H9 (cell line): ENCODE measurements around the gene CYB5B. TPM values are rescaled to one million over a fixed set of nuclear protein-coding genes. Genes with fewer than 3 reads are reported as not detected.

ENCODE experiments used
- DNase-seq: peaks from one replicate; pipeline ENCODE4 v3.0.0-alpha.2; 2017
- H2AFZ ChIP-seq: one replicate; pipeline ENCODE4 v1.6.1; 2013; ENCODE audit warnings: mild to moderate bottlenecking, low read length, control low read depth, moderate library complexity
- H2AK5ac ChIP-seq: 2 replicates; pipeline ENCODE4 v1.6.1; 2013; ENCODE audit warnings: low read length, control low read depth, mixed read lengths; ENCODE audit not compliant: insufficient read length
- H2BK120ac ChIP-seq: one replicate; pipeline ENCODE4 v1.6.1; 2013; ENCODE audit warnings: low read depth, mild to moderate bottlenecking, low read length, control low read depth, inconsistent platforms; ENCODE audit not compliant: poor library complexity, severe bottlenecking
- H2BK12ac ChIP-seq: 2 replicates; pipeline ENCODE4 v1.6.1; 2013; ENCODE audit warnings: low read length, control low read depth, mixed read lengths, low read depth; ENCODE audit not compliant: insufficient read length
- H2BK15ac ChIP-seq: 2 replicates; pipeline ENCODE4 v1.6.1; 2013; ENCODE audit warnings: low read depth, low read length, control low read depth
- H2BK20ac ChIP-seq: one replicate; pipeline ENCODE4 v1.6.1; 2013; ENCODE audit warnings: low read depth, mild to moderate bottlenecking, low read length, control low read depth, inconsistent platforms; ENCODE audit not compliant: poor library complexity, severe bottlenecking
- H2BK5ac ChIP-seq: 2 replicates; pipeline ENCODE4 v1.6.1; 2013; ENCODE audit warnings: low read length, control low read depth, mixed read lengths; ENCODE audit not compliant: insufficient read length
- H3K14ac ChIP-seq: 2 replicates; pipeline ENCODE4 v1.6.1; 2013; ENCODE audit warnings: low read length, control low read depth; ENCODE audit not compliant: insufficient read depth
- H3K18ac ChIP-seq: 2 replicates; pipeline ENCODE4 v1.6.1; 2013; ENCODE audit warnings: low read depth, mild to moderate bottlenecking, mixed read lengths, low read length, control low read depth; ENCODE audit not compliant: insufficient read length
- H3K23ac ChIP-seq: 2 replicates; pipeline ENCODE4 v1.6.1; 2013; ENCODE audit warnings: low read length, control low read depth, mixed read lengths, low read depth; ENCODE audit not compliant: insufficient read length
- H3K23me2 ChIP-seq: 2 replicates; pipeline ENCODE4 v1.6.1; 2013; ENCODE audit warnings: low read depth, mild to moderate bottlenecking, mixed read lengths, low read length, control low read depth; ENCODE audit not compliant: insufficient read length, poor library complexity, severe bottlenecking
- H3K27ac ChIP-seq: 2 replicates; pipeline ENCODE4 v1.5.1; 2013; ENCODE audit warnings: low read length, control low read depth, mixed read lengths, low read depth; ENCODE audit not compliant: insufficient read length
- H3K27me3 ChIP-seq: 2 replicates; pipeline ENCODE4 v1.6.1; 2013; ENCODE audit warnings: low read length, control low read depth, inconsistent platforms; ENCODE audit not compliant: insufficient read depth
- H3K4ac ChIP-seq: 2 replicates; pipeline ENCODE4 v1.6.1; 2013; ENCODE audit warnings: low read depth, mild to moderate bottlenecking, control low read depth, inconsistent platforms, low read length, moderate library complexity
- H3K4me1 ChIP-seq: 2 replicates; pipeline ENCODE4 v1.6.1; 2013; ENCODE audit warnings: low read length, control low read depth, inconsistent platforms; ENCODE audit not compliant: insufficient read depth
- H3K4me2 ChIP-seq: 2 replicates; pipeline ENCODE4 v1.6.1; 2013; ENCODE audit warnings: low read length, control low read depth, mixed read lengths; ENCODE audit not compliant: insufficient read length, insufficient read depth
- H3K56ac ChIP-seq: 2 replicates; pipeline ENCODE4 v1.6.1; 2013; ENCODE audit warnings: low read depth, mild to moderate bottlenecking, mixed read lengths, low read length, control low read depth; ENCODE audit not compliant: insufficient read length
- H3K79me1 ChIP-seq: 2 replicates; pipeline ENCODE4 v1.6.1; 2013; ENCODE audit warnings: low read depth, mild to moderate bottlenecking, moderate library complexity, low read length, control low read depth, inconsistent platforms; ENCODE audit not compliant: insufficient read depth, poor library complexity, severe bottlenecking
- H3K79me2 ChIP-seq: 2 replicates; pipeline ENCODE4 v1.6.1; 2013; ENCODE audit warnings: low read length, control low read depth, inconsistent platforms; ENCODE audit not compliant: insufficient read depth
- H3K9ac ChIP-seq: 2 replicates; pipeline ENCODE4 v1.6.1; 2013; ENCODE audit warnings: low read length, control low read depth, mixed read lengths; ENCODE audit not compliant: insufficient read length; ENCODE audit errors: extremely low read depth
- H3K9me3 ChIP-seq: one replicate; pipeline ENCODE4 v1.6.1; 2013; ENCODE audit warnings: low read depth, low read length, inconsistent platforms; ENCODE audit not compliant: control insufficient read depth
- H3T11ph ChIP-seq: one replicate; pipeline ENCODE4 v1.6.1; 2013; ENCODE audit warnings: mild to moderate bottlenecking, low read length, control low read depth, inconsistent platforms
- H4K20me1 ChIP-seq: one replicate; pipeline ENCODE4 v1.6.1; 2013; ENCODE audit not compliant: control insufficient read depth, insufficient read length, insufficient read depth
- H4K5ac ChIP-seq: 2 replicates; pipeline ENCODE4 v1.6.1; 2013; ENCODE audit warnings: low read depth, mild to moderate bottlenecking, mixed read lengths, low read length, control low read depth; ENCODE audit not compliant: insufficient read length
- H4K8ac ChIP-seq: replicated peaks from 2 replicates; pipeline ENCODE4 v1.6.1; 2013; ENCODE audit warnings: low read length, control low read depth, mixed read lengths, low read depth; ENCODE audit not compliant: insufficient read length
- H4K91ac ChIP-seq: 2 replicates; pipeline ENCODE4 v1.6.1; 2013; ENCODE audit warnings: low read depth, mild to moderate bottlenecking, moderate library complexity, mixed read lengths, low read length, control low read depth; ENCODE audit not compliant: insufficient read length
- H3K27ac Mint-ChIP-seq, 3 experiments: 2 replicates in 2 of 3; 3 replicates in 1 of 3; pipeline ENCODE4 v1.8.0; 2020 to 2021; ENCODE audit warnings: mixed read lengths in 3 of 3, mild to moderate bottlenecking in 1 of 3, moderate library complexity in 1 of 3
- H3K27me3 Mint-ChIP-seq: 2 replicates; pipeline ENCODE4 v1.8.0; 2021; ENCODE audit warnings: low read depth, mild to moderate bottlenecking, moderate library complexity, mixed read lengths
- H3K36me3 Mint-ChIP-seq, 3 experiments: 2 replicates in 2 of 3; 3 replicates in 1 of 3; pipeline ENCODE4 v1.8.0; 2020 to 2021; ENCODE audit warnings: low read depth in 3 of 3, mixed read lengths in 3 of 3; ENCODE audit not compliant: insufficient read depth in 1 of 3
- H3K4me1 Mint-ChIP-seq, 2 experiments: 2 replicates each; pipeline ENCODE4 v1.8.0; 2020; ENCODE audit warnings: mixed read lengths in 2 of 2
- H3K4me3 Mint-ChIP-seq, 2 experiments: 2 replicates in 1 of 2; 3 replicates in 1 of 2; pipeline ENCODE4 v1.8.0; 2020 to 2021; ENCODE audit warnings: mild to moderate bottlenecking in 2 of 2, mixed read lengths in 2 of 2, moderate library complexity in 1 of 2
- H3K9me3 Mint-ChIP-seq, 2 experiments: 2 replicates in 1 of 2; 3 replicates in 1 of 2; pipeline ENCODE4 v1.8.0; 2020; ENCODE audit warnings: mild to moderate bottlenecking in 2 of 2, mixed read lengths in 2 of 2, moderate library complexity in 1 of 2
- WGBS: extraction: QIAGEN DNeasy Blood & Tissue Kit; methylation state at CpG from one replicate; pipeline ENCODE4 v1.1.7; 2013; ENCODE audit warnings: missing lambda C conversion rate, low lambda C conversion rate, mixed read lengths; ENCODE audit not compliant: insufficient read length; ENCODE audit errors: extremely low coverage; 5-methylcytosine and 5-hydroxymethylcytosine counted together
- total RNA-seq: library from RNA; stranded (reverse); gene quantifications from 2 replicates; pipeline ENCODE4 v1.2.1, GENCODE V29; 2021
- TF ChIP-seq, protein P1 (sequence below): fragments of 200-600 bp; sonication (generic); conservative IDR thresholded peaks from 3 replicates; pipeline ENCODE4 v1.8.0; 2021; ENCODE audit warnings: antibody characterized with exemption, mild to moderate bottlenecking

Gene CYB5B
- total RNA-seq, 1 experiment from 2014 or later, result 126 TPM

DNA sequence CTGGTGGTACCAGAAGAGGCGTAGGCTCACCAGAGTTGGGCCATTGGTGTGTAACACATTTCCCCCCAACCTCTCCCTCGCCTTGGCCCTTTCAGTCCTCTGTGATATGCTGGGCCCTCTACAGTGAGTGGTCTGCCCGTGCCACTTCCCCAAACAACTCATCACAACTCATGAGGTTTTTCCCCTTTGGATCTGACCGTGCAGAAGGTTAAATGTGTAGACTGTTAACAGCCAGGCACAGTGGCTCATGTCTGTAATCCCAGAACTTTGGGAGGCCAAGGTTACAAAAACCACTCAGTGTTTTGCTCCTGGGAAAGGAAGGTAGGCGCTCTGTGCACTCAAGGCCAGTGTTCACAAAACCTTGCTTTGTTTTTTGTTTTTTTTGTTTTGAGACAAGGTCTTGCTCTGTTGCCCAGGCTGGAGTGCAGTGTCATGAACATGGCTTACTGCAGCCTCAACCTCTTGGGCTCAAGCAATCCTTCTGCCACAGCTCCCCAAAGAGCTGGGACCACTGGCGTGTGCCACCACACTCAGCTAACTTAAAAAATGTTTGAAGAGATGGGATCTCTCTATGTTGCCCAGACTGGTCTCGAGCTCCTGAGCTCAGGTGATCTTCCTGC, 11.3 kb upstream of the CYB5B start:
- no peak overlapping the region for H3K56ac ChIP-seq
- no CpG with 5 or more reads among the region's 7 CpGs for WGBS
- H3K9ac ChIP-seq, result no peak overlapping the region
- H3K4me1 ChIP-seq, result peaks cover 3% of the 10 kb centered on the region; the same call in 1 of the 2 replicates
- H3K79me2 ChIP-seq, result no peaks in the 10 kb centered on the region
- no peak for DNase-seq
- no peak overlapping the region for H2BK20ac ChIP-seq
- no peak overlapping the region for H3K27ac ChIP-seq
- H3K27me3 ChIP-seq, result no peaks in the 10 kb centered on the region
- no peaks in the 10 kb centered on the region for H3K79me1 ChIP-seq
- no peaks in the 10 kb centered on the region for H3K9me3 ChIP-seq
- no peak overlapping the region for H3K4ac ChIP-seq
- H4K91ac ChIP-seq, result no peak overlapping the region
- Mint-ChIP-seq H3K9me3 (no peaks in the 10 kb centered on the region), H3K4me1 (peaks cover 7 to 8% of the 10 kb centered on the region in 2 experiments), H3K4me3 (no peak overlapping the region), H3K27me3 (no peaks in the 10 kb centered on the region), H3K27ac (no peak overlapping the region), H3K36me3 (no peaks in the 10 kb centered on the region)
- no peaks in the 10 kb centered on the region for H4K20me1 ChIP-seq
- H3K4me2 ChIP-seq, result no peak overlapping the region
- H3K18ac ChIP-seq, result no peak overlapping the region
- H4K5ac ChIP-seq, result no peak overlapping the region
- H2AK5ac ChIP-seq, result no peak overlapping the region
- no peak overlapping the region for H2BK5ac ChIP-seq
- H2BK120ac ChIP-seq, result no peak overlapping the region
- H3K14ac ChIP-seq, result no peak overlapping the region
- no peak overlapping the region for H4K8ac ChIP-seq
- no peak overlapping the region for H2BK15ac ChIP-seq
- H3T11ph ChIP-seq, result no peak overlapping the region
- no peak overlapping the region for H2AFZ ChIP-seq
- H3K23ac ChIP-seq, result no peak overlapping the region
- no peak overlapping the region for H2BK12ac ChIP-seq
- TF ChIP-seq, protein P1, sequence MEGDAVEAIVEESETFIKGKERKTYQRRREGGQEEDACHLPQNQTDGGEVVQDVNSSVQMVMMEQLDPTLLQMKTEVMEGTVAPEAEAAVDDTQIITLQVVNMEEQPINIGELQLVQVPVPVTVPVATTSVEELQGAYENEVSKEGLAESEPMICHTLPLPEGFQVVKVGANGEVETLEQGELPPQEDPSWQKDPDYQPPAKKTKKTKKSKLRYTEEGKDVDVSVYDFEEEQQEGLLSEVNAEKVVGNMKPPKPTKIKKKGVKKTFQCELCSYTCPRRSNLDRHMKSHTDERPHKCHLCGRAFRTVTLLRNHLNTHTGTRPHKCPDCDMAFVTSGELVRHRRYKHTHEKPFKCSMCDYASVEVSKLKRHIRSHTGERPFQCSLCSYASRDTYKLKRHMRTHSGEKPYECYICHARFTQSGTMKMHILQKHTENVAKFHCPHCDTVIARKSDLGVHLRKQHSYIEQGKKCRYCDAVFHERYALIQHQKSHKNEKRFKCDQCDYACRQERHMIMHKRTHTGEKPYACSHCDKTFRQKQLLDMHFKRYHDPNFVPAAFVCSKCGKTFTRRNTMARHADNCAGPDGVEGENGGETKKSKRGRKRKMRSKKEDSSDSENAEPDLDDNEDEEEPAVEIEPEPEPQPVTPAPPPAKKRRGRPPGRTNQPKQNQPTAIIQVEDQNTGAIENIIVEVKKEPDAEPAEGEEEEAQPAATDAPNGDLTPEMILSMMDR, result no peak
- H3K23me2 ChIP-seq, result no peaks in the 10 kb centered on the region
